IPS DF 6.9 (cell line): ENCODE results near the gene C10orf71.

Experiments used
- DNase-seq: peaks from one replicate; pipeline ENCODE4 v3.0.0-alpha.2; 2013; ENCODE audit warnings: low read depth, low spot score
- H3K27ac ChIP-seq: one replicate; pipeline ENCODE4 v1.5.1; 2013; ENCODE audit warnings: low read length, control low read depth
- H3K27me3 ChIP-seq: 2 replicates; pipeline ENCODE4 v1.6.1; 2013; ENCODE audit warnings: mild to moderate bottlenecking, low read length; ENCODE audit not compliant: control insufficient read depth, insufficient read depth
- H3K36me3 ChIP-seq: 2 replicates; pipeline ENCODE4 v1.6.1; 2013; ENCODE audit warnings: low read length; ENCODE audit not compliant: control insufficient read depth, insufficient read depth
- H3K4me1 ChIP-seq: 2 replicates; pipeline ENCODE4 v1.6.1; 2013; ENCODE audit warnings: low read length; ENCODE audit not compliant: control insufficient read depth, insufficient read depth
- H3K4me3 ChIP-seq: 2 replicates; pipeline ENCODE4 v1.5.1; 2013; ENCODE audit warnings: mild to moderate bottlenecking, low read length
- H3K9me3 ChIP-seq: 2 replicates; pipeline ENCODE4 v1.6.1; 2013; ENCODE audit warnings: low read length, inconsistent platforms; ENCODE audit not compliant: control insufficient read depth, insufficient read depth
- WGBS: extraction: QIAGEN DNeasy Blood & Tissue Kit; methylation state at CpG from one replicate; pipeline ENCODE4 v1.1.7; 2013; ENCODE audit warnings: mixed read lengths, missing lambda C conversion rate; ENCODE audit not compliant: insufficient read length, insufficient coverage; 5-methylcytosine and 5-hydroxymethylcytosine counted together

The C10orf71 gene

DNA sequence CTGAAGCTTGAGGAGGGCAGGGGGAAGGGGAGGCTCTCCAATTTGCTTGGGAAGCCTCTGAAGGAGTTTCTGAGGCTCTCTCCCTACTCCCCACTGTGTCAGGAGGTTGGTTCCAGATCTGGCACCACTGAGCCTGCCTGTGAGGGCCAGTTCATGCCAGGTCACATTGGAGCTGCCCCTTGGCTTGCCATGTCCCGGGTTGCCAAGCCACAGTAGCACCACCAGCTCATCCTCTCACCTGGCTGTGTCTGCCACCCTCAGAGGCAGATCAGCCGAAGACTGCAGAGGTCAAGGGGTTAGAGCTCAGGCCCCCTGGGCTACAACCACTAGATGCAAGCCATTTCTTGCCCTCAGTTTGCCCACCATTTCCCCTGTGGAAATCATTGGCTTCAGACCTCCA, 3.1 kb downstream of the C10orf71 start:
- DNase-seq = no peak
- no CpG with 5 or more reads among the region's 2 CpGs for WGBS
- no peaks in the 10 kb centered on the region for H3K9me3 ChIP-seq
- no peaks in the 10 kb centered on the region for H3K36me3 ChIP-seq
- H3K4me3 ChIP-seq = no peak overlapping the region
- no peak overlapping the region for H3K27ac ChIP-seq
- 0 out of 2 replicates have a peak, but pooled peaks cover 2% of the 10 kb centered on the region for H3K4me1 ChIP-seq
- no peaks in the 10 kb centered on the region for H3K27me3 ChIP-seq

DNA sequence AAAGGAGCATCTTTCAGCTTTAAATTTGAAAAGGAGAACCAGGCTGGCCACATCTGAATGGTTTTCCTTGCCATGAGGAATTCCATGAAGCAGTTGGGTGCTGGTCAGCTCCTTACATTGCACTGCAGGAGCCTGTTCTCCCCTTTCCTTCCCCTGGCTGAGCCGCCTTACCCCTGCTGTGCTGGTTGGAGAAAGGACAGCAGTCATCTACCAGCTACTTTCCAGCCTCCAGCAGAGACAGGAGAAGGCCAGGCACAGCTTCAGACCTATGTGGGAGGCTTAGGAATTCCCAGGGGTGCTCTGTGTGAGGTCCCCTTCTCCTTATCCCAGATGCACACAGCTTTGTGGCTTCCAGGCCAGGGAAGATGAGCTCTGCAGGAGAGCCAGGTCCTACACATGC, 4.7 kb downstream of the C10orf71 start:
- H3K4me3 ChIP-seq = no peak overlapping the region
- H3K36me3 ChIP-seq = no peaks in the 10 kb centered on the region
- no CpG with 5 or more reads among the region's 1 CpG for WGBS
- H3K27me3 ChIP-seq = no peaks in the 10 kb centered on the region
- no peak overlapping the region for H3K27ac ChIP-seq
- H3K9me3 ChIP-seq = no peaks in the 10 kb centered on the region
- no peaks in the 10 kb centered on the region for H3K4me1 ChIP-seq
- DNase-seq = no peak

DNA sequence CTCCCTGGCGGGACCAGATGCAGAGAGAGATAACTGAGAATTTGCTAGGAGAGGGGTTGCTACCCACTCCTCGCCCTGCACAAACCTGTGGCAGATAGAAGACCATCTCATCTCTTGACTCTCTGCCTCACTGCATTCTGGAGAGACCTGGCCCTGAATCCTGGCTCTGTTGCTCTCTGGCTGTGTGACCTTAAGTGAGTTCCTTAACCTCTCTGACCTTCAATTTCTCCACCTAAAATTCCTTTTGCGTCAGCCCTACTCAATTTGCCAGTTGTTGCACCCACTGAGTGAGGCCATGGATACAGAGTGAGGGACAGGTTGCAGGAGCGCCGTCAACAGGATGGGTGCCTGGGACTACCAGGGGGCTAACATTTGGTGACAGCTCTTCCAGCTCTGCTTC, 5.2 kb downstream of the C10orf71 start:
- Histone ChIP-seq H3K27ac (no peak overlapping the region), H3K4me3 (no peak overlapping the region), H3K27me3 (no peaks in the 10 kb centered on the region), H3K4me1 (no peaks in the 10 kb centered on the region), H3K36me3 (no peaks in the 10 kb centered on the region), H3K9me3 (no peaks in the 10 kb centered on the region)
- WGBS = no CpG with 5 or more reads among the region's 5 CpGs
- no peak for DNase-seq

DNA sequence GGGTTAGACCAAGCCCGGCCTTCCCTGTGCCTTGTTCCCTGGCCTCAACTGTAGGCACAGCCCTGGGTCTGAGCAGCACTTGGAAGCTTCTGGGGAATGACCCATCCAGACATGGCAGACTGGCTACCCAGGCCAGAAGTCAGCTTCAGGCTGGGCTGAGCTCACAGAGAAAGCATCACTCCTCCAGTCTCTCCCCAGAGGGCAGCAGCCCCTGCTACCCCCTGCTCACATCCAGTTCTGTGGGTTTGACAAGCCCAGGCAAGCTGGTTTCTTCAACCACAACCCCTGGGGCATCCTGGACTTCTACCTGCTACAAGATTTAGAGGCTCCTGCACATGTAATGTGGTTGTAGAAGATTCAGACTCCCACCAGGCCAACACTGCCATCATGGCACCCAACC, 9.0 kb downstream of the C10orf71 start:
- Histone ChIP-seq H3K4me3 (no peak overlapping the region), H3K9me3 (no peaks in the 10 kb centered on the region), H3K27ac (no peak overlapping the region), H3K4me1 (no peaks in the 10 kb centered on the region), H3K36me3 (no peaks in the 10 kb centered on the region), H3K27me3 (no peaks in the 10 kb centered on the region)
- WGBS = no CpG with 5 or more reads among the region's 1 CpG
- DNase-seq = no peak

DNA sequence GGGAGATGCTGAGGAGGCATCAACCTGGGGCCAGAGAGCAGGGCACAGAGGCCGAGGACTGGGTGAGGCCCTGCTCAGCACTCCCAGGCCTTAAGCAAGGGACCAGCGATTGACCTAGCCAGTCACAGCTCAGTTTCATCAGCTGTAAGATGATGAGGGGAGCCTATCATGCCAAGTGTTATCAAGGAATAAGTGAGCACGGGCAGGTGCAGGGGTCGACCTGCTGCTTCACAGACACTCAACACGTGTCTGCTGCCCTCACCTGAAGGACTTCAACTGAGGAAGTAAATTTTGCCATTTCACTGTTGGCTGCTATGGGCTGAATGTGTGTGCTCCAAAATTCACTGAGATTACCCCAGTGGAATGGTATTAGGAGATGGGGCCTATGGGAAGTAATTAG, 9.9 kb downstream of the C10orf71 start:
- no CpG with 5 or more reads among the region's 5 CpGs for WGBS
- H3K9me3 ChIP-seq = no peaks in the 10 kb centered on the region
- H3K36me3 ChIP-seq = no peaks in the 10 kb centered on the region
- no peak overlapping the region for H3K4me3 ChIP-seq
- H3K27ac ChIP-seq = no peak overlapping the region
- no peaks in the 10 kb centered on the region for H3K4me1 ChIP-seq
- DNase-seq = no peak
- no peaks in the 10 kb centered on the region for H3K27me3 ChIP-seq

DNA sequence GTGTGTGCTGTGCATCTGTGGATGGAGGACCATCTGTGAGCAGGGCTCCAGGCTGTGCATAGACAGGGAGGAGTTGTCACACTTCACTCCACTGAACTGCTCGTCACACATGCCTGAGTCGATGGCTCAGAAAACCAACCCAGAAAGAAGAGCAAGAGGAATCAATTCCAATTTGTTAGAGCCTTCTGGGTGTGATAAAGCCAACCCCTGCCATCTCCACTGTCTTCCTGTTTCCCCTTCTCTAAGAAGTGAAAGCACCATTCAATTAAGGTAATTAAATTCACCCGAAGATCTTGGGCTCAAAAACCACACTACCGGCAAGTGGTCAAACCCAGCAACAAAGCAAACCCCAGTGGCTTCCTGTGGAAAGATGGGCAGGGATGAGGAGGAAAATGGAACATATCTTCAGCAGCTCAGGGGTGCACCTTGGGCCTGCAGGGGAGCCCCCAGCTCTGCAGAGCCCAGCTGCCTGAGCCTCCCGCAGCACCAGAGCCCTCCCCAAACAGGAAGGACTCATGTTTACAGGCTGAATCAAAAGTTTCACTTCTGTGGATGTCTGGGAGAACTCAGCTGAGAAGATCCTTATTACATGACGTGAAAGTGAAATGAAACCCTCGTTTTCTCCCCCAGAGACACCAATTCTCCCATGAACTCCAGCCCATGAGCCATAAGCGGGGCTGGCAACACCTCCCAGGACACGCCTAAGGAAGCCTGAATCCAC, 10.9 kb downstream of the C10orf71 start:
- no peaks in the 10 kb centered on the region for H3K9me3 ChIP-seq
- no peaks in the 10 kb centered on the region for H3K27me3 ChIP-seq
- WGBS = no CpG with 5 or more reads among the region's 9 CpGs
- H3K27ac ChIP-seq = no peak overlapping the region
- H3K4me1 ChIP-seq = no peaks in the 10 kb centered on the region
- no peak for DNase-seq
- no peaks in the 10 kb centered on the region for H3K36me3 ChIP-seq
- H3K4me3 ChIP-seq = no peak overlapping the region

DNA sequence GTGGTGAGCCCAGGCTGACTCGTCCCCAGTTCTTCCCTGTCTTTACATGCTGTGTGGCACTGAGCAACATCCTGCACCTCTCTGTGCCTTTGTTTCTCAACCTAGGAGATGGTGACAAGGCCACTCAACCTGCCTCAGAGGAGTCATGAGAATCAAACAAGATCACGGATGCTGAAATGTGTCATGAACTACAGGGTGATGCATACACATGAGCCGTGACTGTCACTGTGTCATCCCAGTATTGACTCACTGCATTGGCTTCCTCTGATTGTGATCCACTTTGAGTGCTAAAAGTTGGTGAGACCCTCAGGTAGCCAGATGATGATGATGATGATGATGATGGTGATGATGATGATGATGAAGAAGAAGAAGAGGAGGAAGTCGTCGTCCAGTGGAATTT, 11.5 kb downstream of the C10orf71 start:
- no peaks in the 10 kb centered on the region for H3K4me1 ChIP-seq
- no peak overlapping the region for H3K4me3 ChIP-seq
- no peaks in the 10 kb centered on the region for H3K36me3 ChIP-seq
- H3K27me3 ChIP-seq = no peaks in the 10 kb centered on the region
- no CpG with 5 or more reads among the region's 5 CpGs for WGBS
- no peaks in the 10 kb centered on the region for H3K9me3 ChIP-seq
- no peak overlapping the region for H3K27ac ChIP-seq
- no peak for DNase-seq

DNA sequence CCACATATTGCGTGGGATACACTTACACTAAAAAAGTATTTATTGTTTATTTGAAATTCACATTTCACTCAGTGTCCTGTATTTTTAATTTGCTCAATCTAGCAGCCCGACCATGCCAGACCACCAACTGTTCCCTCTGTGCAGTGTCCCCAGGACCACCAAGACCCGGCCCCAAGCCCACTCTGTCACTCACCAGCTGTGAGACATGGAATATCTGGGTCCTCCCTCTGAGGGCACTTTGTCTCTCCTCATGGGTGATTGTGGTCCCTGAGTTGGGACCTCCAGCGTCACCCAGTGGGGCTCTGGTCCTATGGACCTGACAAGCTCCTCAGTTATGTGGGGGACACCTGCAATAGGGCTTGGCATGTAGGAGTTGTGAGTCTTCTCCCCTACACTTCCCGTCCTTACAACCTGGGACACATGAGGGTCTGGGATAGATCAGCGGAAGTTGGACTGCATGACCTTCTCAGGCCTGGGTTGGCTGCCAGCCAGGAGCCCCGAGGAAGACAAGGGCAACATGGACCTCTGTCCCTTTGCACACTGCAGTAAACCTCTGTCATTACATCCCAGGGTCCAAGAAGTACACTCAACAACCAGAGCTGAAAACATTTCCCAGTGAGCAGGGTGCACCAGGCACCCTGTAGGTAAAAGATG, 12.1 kb downstream of the C10orf71 start:
- no peaks in the 10 kb centered on the region for H3K36me3 ChIP-seq
- H3K9me3 ChIP-seq = no peaks in the 10 kb centered on the region
- no peaks in the 10 kb centered on the region for H3K27me3 ChIP-seq
- no peaks in the 10 kb centered on the region for H3K4me1 ChIP-seq
- no peak overlapping the region for H3K27ac ChIP-seq
- no CpG with 5 or more reads among the region's 7 CpGs for WGBS
- no peak overlapping the region for H3K4me3 ChIP-seq
- no peak for DNase-seq

DNA sequence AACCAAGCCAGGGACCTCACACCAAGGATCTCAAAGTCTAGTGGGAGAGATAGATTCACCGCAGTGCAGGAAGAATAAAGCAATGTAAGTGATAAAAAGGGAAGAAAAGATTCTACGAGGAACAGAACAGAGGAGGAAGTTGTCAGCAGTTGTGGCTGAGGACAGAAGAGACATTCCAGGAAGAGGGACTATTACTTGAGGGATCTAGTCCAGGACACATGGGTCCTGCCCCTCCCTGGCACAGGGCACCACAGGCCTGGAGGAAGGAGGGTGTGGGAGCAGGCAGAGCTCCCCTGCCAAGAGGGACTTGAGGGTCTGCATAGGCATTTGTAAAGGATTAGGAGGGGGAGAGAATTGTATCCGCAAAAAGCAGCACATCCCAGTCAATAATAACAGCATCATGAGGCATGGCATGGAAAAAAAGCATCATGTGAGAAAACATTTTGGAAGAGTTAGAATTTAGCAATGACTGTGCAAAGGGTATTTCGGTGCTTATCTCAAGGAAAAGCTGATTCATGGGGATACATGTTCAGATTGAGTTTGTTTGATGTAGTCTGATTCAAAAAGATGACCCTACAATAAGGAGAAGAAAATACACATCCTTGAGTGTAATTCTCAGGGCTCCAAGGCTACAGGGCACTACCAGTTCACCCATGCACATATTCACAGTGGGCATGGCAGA, 12.7 kb downstream of the C10orf71 start:
- DNase-seq = no peak
- H3K36me3 ChIP-seq = no peaks in the 10 kb centered on the region
- H3K4me1 ChIP-seq = no peaks in the 10 kb centered on the region
- no peaks in the 10 kb centered on the region for H3K27me3 ChIP-seq
- H3K9me3 ChIP-seq = no peaks in the 10 kb centered on the region
- no CpG with 5 or more reads among the region's 4 CpGs for WGBS
- H3K27ac ChIP-seq = no peak overlapping the region
- no peak overlapping the region for H3K4me3 ChIP-seq

DNA sequence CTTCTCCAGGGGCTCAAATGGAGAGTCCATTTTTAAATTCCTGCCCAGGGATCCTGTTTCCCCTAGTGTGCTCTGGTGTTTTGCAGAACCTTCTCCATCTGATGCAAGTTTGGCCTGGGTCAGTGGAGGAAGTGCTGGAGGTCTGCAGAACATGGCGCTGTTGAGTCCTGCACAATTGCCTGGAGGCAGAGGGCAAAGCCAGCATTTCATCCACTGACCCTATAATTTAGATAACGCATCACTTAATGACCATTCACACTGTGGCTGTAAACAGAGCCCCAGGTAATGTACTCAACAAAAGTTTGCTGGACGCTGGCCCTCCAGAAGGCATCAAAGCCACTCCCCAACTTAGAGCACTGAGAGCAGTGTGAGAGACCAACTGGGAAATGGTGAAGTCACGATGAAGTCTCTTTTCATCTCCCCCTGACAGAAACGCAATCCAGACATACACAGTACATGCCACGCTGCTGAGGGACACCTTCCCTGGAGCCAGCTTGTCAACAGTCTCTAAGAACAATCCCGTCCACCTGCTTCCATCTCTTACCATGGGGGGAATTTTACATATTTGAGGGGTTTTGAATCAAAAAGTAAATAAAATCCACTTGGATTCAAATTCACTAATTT, 13.4 kb downstream of the C10orf71 start:
- Histone ChIP-seq H3K4me3 (no peak overlapping the region), H3K4me1 (no peaks in the 10 kb centered on the region), H3K27ac (no peak overlapping the region), H3K9me3 (no peaks in the 10 kb centered on the region), H3K36me3 (no peaks in the 10 kb centered on the region), H3K27me3 (no peaks in the 10 kb centered on the region)
- WGBS = no CpG with 5 or more reads among the region's 7 CpGs
- no peak for DNase-seq
